ENCODE data around the gene GRK1.

DNA sequence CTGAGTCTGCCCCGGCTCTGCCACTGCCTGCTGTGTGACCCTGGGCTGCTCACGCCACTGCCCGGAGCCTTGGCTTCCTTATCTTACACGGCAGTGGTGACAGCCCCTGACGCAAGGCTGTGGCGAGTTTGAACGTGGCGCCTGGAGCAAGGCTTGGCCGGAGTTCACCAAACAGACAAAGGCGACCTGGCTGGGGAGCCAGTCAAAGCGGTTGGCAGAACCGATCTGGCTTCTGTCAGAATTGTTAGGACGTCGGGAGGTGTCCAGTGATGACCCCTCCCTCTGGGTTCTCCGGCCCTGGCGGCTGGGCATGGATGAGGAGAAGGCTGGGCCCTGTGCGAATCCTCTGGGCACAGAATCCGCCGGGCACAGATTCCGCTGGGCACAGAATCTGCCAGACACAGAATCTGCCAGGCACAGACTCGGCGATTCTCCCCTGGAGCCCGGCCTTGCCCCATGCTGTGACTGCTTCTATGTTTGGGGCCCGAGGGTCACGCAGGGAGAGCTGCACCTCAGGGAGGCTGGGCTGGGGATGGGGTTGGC, 80.3 kb downstream of the GRK1 start:
- TF ChIP-seq ZNF341 (tag by site-specific recombination; IDR thresholded peaks at IDR 0.05; ENCODE audit: low read depth) (no peak), ZNF785 (tag by site-specific recombination; IDR thresholded peaks at IDR 0.05) (no peak), ZNF24 (tag by site-specific recombination; IDR thresholded peaks at IDR 0.05) (no peak)

All from HEK293 (cell line).